Hepatocyte (in vitro differentiated cells): Measurements from ENCODE around the gene GALR2. TPM values are rescaled to one million over a fixed set of nuclear protein-coding genes. Genes with fewer than 3 reads are reported as not detected.

ENCODE experiments used
- DNase-seq: peaks from one replicate; pipeline ENCODE4 v3.0.0-alpha.2; 2016; ENCODE audit warnings: low spot score
- H2AFZ ChIP-seq: fragments of 200-600 bp; sonication (generic); 2 replicates; pipeline ENCODE4 v1.6.0; 2016; ENCODE audit warnings: antibody characterized with exemption, mild to moderate bottlenecking
- H3K27ac ChIP-seq: fragments of 200-600 bp; sonication (generic); 2 replicates; pipeline ENCODE4 v1.5.1; 2016; ENCODE audit warnings: mild to moderate bottlenecking
- H3K27me3 ChIP-seq: fragments of 200-600 bp; sonication (generic); 2 replicates; pipeline ENCODE4 v1.6.1; 2016
- H3K36me3 ChIP-seq: fragments of 200-600 bp; sonication (generic); replicated peaks from 2 replicates; pipeline ENCODE4 v1.5.1; 2016; ENCODE audit warnings: low read depth; ENCODE audit not compliant: insufficient read depth
- H3K4me1 ChIP-seq: fragments of 200-600 bp; sonication (generic); 2 replicates; pipeline ENCODE4 v1.5.1; 2016; ENCODE audit warnings: mild to moderate bottlenecking, moderate library complexity; ENCODE audit not compliant: insufficient read depth
- H3K4me2 ChIP-seq: fragments of 200-600 bp; sonication (generic); 2 replicates; pipeline ENCODE4 v1.6.0; 2016
- H3K4me3 ChIP-seq: fragments of 200-600 bp; sonication (generic); 2 replicates; pipeline ENCODE4 v1.5.1; 2016; ENCODE audit warnings: mild to moderate bottlenecking
- H3K79me2 ChIP-seq: fragments of 200-600 bp; sonication (generic); 2 replicates; pipeline ENCODE4 v1.6.0; 2017; ENCODE audit warnings: mild to moderate bottlenecking
- H3K9me2 ChIP-seq: fragments of 200-600 bp; sonication (generic); replicated peaks from 2 replicates; pipeline ENCODE4 v1.6.0; 2017; ENCODE audit warnings: mild to moderate bottlenecking; ENCODE audit not compliant: insufficient read depth
- H3K9me3 ChIP-seq: fragments of 200-600 bp; sonication (generic); 2 replicates; pipeline ENCODE4 v1.5.1; 2016; ENCODE audit warnings: low read depth, mild to moderate bottlenecking
- H4K20me1 ChIP-seq: fragments of 200-600 bp; sonication (generic); 2 replicates; pipeline ENCODE4 v1.6.0; 2016; ENCODE audit warnings: mild to moderate bottlenecking; ENCODE audit not compliant: insufficient read depth, poor library complexity, severe bottlenecking
- EZH2 ChIP-seq: fragments of 200-600 bp; sonication (generic); IDR thresholded peaks from 2 replicates; pipeline ENCODE4 v1.6.1; 2016; ENCODE audit warnings: antibody characterized with exemption, mild to moderate bottlenecking, borderline replicate concordance
- EZH2phosphoT487 ChIP-seq: fragments of 200-600 bp; sonication (generic); IDR thresholded peaks from one replicate; pipeline ENCODE4 v1.6.1; 2018; ENCODE audit warnings: antibody characterized with exemption, mild to moderate bottlenecking, low read depth, moderate library complexity; ENCODE audit not compliant: unreplicated experiment, severe bottlenecking
- WGBS: methylation state at CpG from one replicate; pipeline ENCODE4 v1.1.6; 2016; ENCODE audit warnings: low lambda C conversion rate; ENCODE audit errors: missing lambda C conversion rate; 5-methylcytosine and 5-hydroxymethylcytosine counted together
- polyA plus RNA-seq: library from polyadenylated mRNA; unstranded; fragments of >200 nt; fragmentation: Nextera tagmentation; extraction: Ambion mirVana; gene quantifications from 2 replicates; pipeline ENCODE4 v1.2.1, GENCODE V29; 2016
- total RNA-seq: library from RNA; depleted of rRNA; stranded (reverse); fragments of >200 nt; gene quantifications from 2 replicates; pipeline ENCODE4 v1.2.3, GENCODE V29; 2014
- TF ChIP-seq, protein P1 (sequence below): fragments of 200-600 bp; sonication (generic); IDR thresholded peaks from 2 replicates; pipeline ENCODE4 v1.5.1; 2016; ENCODE audit warnings: antibody characterized with exemption, mild to moderate bottlenecking; ENCODE audit not compliant: poor library complexity

The GALR2 gene
- total and polyA plus RNA-seq, 2 experiments from 2014 or later, result 0.24 TPM; not detected in 1

DNA sequence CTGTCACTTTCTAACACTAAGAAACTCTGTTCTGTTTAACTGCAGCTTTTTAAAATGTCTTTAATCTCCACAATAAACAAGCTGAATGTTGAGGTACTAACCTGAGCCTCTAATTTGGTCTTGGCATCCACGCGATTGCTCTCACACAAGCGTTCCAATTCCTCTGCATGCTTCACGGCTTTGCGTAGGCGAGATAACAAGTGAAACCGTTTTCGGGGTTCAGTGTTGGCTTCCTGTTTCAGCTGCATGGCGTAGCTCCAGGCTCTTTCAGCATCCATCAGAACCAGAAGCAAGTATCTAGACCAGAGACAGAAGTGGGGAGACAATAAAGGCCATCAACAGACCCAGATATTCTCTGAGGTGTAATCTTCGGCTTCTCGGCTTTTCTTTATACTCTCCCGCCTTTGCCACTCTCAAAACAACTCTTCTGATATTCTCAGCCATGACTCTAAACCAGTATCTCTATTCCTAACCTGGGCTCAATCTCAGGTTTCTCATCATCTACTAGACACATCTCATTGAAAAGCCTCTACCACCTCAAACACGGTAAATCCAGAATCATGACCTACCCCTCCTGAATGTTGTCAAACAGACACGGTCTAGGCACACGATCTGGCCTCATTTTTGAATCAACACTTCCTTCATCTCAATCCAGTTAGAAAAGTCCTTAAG lies 10.6 kb upstream of the GALR2 start:
- WGBS, result 96% methylated on average over 15 of the region's 15 CpGs
- no peaks in the 10 kb centered on the region for H3K4me1 ChIP-seq
- peaks cover 18% of the 10 kb centered on the region for H3K79me2 ChIP-seq
- no peaks in the 10 kb centered on the region for H3K9me2 ChIP-seq
- H3K27me3 ChIP-seq, result no peaks in the 10 kb centered on the region
- peaks cover 3% of the 10 kb centered on the region for H3K36me3 ChIP-seq
- TF ChIP-seq EZH2phosphoT487 (no peak), EZH2 (no peak)
- TF ChIP-seq, protein P1, sequence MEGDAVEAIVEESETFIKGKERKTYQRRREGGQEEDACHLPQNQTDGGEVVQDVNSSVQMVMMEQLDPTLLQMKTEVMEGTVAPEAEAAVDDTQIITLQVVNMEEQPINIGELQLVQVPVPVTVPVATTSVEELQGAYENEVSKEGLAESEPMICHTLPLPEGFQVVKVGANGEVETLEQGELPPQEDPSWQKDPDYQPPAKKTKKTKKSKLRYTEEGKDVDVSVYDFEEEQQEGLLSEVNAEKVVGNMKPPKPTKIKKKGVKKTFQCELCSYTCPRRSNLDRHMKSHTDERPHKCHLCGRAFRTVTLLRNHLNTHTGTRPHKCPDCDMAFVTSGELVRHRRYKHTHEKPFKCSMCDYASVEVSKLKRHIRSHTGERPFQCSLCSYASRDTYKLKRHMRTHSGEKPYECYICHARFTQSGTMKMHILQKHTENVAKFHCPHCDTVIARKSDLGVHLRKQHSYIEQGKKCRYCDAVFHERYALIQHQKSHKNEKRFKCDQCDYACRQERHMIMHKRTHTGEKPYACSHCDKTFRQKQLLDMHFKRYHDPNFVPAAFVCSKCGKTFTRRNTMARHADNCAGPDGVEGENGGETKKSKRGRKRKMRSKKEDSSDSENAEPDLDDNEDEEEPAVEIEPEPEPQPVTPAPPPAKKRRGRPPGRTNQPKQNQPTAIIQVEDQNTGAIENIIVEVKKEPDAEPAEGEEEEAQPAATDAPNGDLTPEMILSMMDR, result no peak
- H3K9me3 ChIP-seq, result no peaks in the 10 kb centered on the region
- DNase-seq, result no peak
- no peak overlapping the region for H3K4me2 ChIP-seq
- H3K4me3 ChIP-seq, result no peak overlapping the region
- no peak overlapping the region for H3K27ac ChIP-seq
- H4K20me1 ChIP-seq, result peaks cover 11% of the 10 kb centered on the region
- H2AFZ ChIP-seq, result no peak overlapping the region

DNA sequence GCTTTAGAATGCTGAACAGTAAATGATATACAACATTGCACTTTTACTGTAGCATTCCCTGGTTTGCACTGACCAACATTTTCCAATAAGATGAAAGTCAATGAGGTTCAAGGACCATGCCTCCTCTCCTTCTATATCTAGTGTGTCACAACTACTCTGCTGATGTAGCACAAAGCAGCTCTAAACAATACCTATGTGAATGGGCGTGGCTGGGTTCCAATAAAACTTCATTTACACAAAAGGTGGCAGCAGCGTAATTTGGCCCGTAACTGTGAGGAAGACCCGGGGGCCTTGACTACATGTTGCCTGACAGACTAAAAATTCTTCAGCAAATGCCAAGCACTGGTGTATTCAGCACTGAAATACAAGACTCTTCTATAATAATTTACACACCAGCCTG lies 8.8 kb upstream of the GALR2 start:
- 91% methylated on average over 4 of the region's 4 CpGs for WGBS
- no peak overlapping the region for H3K4me2 ChIP-seq
- peaks cover 11% of the 10 kb centered on the region for H4K20me1 ChIP-seq
- TF ChIP-seq EZH2phosphoT487 (no peak), EZH2 (no peak)
- TF ChIP-seq, protein P1, result no peak
- no peaks in the 10 kb centered on the region for H3K9me3 ChIP-seq
- H3K27ac ChIP-seq, result no peak overlapping the region
- H3K9me2 ChIP-seq, result no peaks in the 10 kb centered on the region
- no peaks in the 10 kb centered on the region for H3K27me3 ChIP-seq
- H3K4me3 ChIP-seq, result no peak overlapping the region
- peaks cover 35% of the 10 kb centered on the region for H3K79me2 ChIP-seq
- DNase-seq, result no peak
- H2AFZ ChIP-seq, result no peak overlapping the region
- no peaks in the 10 kb centered on the region for H3K36me3 ChIP-seq
- H3K4me1 ChIP-seq, result peaks cover 4% of the 10 kb centered on the region

DNA sequence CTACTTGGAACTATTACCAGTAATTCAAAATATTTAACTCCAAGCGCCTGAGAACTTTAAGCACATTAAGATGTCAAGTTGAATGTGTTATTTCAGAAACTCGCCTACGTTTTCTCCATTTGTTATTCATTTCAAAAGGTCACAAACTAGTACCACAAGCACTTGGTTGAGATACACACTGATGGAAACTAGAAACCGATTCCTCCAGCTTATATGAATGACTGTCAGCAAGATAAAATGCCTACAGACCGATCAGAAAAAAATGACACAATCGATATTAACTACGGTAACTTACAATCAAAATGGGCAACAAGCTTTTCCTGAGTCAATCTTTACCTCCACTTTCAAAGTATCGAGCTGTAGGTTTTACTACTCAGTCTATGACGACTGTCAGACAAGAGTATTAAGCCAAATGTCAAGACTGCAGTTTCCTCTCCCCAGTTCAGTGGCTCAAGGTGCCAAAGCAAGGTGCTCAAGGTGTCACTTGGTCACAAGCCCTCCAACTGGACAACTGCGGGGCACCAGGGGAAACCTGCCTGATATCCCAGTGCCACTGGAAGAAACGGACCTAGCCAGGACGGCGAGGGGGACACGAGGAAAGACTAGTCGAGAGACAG lies 2.9 kb upstream of the GALR2 start:
- H4K20me1 ChIP-seq, result peaks cover 18% of the 10 kb centered on the region
- peaks cover 33% of the 10 kb centered on the region for H3K27me3 ChIP-seq
- 26% methylated on average over 15 of the region's 15 CpGs for WGBS
- peak overlapping the region; percentile 74 for H3K27ac ChIP-seq
- no peak for DNase-seq
- no peaks in the 10 kb centered on the region for H3K36me3 ChIP-seq
- H3K4me3 ChIP-seq, result peak overlapping the region; percentile 82
- peak overlapping the region; percentile 92 for H3K4me2 ChIP-seq
- peaks cover 23% of the 10 kb centered on the region for H3K4me1 ChIP-seq
- peak overlapping the region; percentile 34 for H2AFZ ChIP-seq
- peaks cover 50% of the 10 kb centered on the region for H3K79me2 ChIP-seq
- H3K9me2 ChIP-seq, result no peaks in the 10 kb centered on the region
- H3K9me3 ChIP-seq, result no peaks in the 10 kb centered on the region
- TF ChIP-seq EZH2, result no peak

DNA sequence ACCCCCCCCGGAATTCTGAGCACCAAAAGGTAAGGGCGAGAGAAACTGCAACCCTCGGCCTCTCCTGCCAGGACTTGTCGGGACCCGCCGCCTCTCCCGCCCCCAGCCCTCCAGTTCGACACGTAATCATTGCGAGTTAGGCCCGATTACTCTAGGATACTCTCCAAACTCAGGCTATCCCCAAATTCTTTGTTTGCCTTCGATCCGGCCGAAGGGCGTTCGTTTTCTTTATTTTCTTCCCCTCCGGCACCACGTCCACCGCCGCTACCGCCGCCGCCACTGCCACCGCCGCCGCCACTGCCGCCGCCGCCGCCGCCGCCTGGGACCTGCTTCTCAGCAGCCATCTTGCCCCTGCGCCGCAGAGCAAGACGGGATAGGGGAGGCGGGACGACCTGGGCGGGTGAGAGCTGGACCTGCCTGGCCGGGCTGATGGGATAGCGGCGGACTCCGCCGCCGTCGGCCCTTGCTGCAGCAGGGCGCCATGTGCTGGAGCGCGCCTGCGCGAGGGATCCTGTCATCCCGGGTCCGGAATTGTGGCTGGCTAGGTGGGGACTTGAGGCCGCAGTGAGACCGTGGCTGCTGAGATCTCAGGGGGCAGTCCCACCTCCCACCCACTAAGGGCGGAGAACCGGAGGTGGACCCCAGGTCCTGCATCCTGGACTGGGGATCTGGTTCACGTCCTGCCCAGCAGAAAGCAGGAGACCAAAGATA lies 2.3 kb upstream of the GALR2 start, which contains the start of gene SRP68:
Gene SRP68, minus strand, starts transcription at position 370 of the 711 bp plus-strand sequence. Its CDS starts 26 bp downstream, at position 344.
- peak within 1 kb of the TSS; percentile 91 for H2AFZ ChIP-seq
- peaks cover 39% of the 10 kb centered on the region for H3K27me3 ChIP-seq
- DNase-seq, result peak; percentile 96
- H4K20me1 ChIP-seq, result peaks cover 18% of the 10 kb centered on the region
- peaks cover 23% of the 10 kb centered on the region for H3K4me1 ChIP-seq
- peak within 1 kb of the TSS; percentile 92 for H3K4me2 ChIP-seq
- 1% methylated on average over 57 of the region's 57 CpGs for WGBS
- TF ChIP-seq EZH2, result no peak
- TF ChIP-seq EZH2phosphoT487, result no peak
- TF ChIP-seq, protein P1, result no peak
- no peaks in the 10 kb centered on the region for H3K36me3 ChIP-seq
- peak within 1 kb of the TSS; percentile 74 for H3K27ac ChIP-seq
- H3K9me2 ChIP-seq, result no peaks in the 10 kb centered on the region
- H3K4me3 ChIP-seq, result peak within 1 kb of the TSS; percentile 82
- H3K79me2 ChIP-seq, result peaks cover 45% of the 10 kb centered on the region
- H3K9me3 ChIP-seq, result no peaks in the 10 kb centered on the region
